Measurements from ENCODE around the gene ADSS1. TPM values are rescaled to one million over a fixed set of nuclear protein-coding genes. Genes with fewer than 3 reads are reported as not detected.

The ADSS1 gene
- total RNA-seq, 1 experiment from 2014 or later, result 9.9 TPM

DNA sequence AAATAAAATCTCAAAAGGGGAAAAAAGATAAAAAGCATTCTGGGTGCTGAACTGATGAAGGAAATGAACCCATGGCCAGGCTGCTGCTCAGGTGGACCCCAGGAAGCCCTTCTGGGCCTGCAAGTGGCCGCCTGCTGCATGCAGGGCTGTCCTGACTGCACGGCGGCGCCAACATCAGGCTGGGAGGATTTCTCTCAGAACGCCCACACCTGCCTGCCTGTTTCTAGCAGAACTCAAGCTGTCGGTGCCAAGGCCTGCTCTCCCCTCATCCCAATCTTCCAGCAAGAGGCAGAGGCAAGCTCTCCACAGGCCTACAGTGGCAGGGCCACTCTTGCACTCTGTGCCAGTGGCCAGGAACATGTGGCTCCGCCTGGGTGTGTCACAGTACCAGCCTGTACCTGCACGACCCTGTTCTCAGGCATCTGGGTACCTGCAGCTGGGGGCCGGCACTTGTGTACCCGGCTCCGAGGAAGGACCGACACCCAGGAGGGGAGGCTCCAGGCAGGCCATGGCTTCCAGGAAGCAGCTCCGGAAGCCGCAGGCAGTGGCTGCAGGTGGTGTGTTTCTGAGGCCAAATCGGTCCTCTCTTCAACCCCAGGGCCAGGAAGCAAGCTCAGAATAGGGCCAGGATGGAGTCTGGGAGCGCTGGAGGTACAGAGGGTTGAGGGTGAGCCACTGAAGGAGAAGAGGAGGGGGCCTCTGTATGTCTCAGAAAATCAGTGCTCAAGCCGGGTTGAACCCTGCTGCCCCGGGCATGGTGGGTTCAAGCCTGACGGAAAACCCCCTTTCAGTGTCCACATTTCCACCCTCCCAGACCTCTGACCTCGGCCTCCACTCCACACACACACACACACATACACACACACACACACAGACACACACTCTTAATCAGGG is 37.2 kb upstream of the ADSS1 start:
- Histone ChIP-seq H2AFZ (ENCODE audit: low read depth, low read length, poor library complexity, severe bottlenecking) (no peak overlapping the region), H3K4me1 (ENCODE audit: control insufficient read depth in 1 of 2, insufficient read depth in 2 of 2, low read length in 2 of 2) (peaks cover 56 to 71% of the 10 kb centered on the region in 2 experiments), H3K9ac (ENCODE audit: low read length) (peak overlapping the region; percentile 84; the same call in 1 of the 2 replicates), H4K20me1 (ENCODE audit: insufficient read depth) (no peaks in the 10 kb centered on the region), H3K4me3 (replicated peaks in 1 of 2; ENCODE audit: low read depth in 1 of 2, low read length in 2 of 2) (no peak overlapping the region; a peak in 2 of 4 replicates), H3K9me3 (ENCODE audit: control insufficient read depth in 1 of 2, insufficient read depth in 1 of 2, low read depth in 1 of 2, low read length in 2 of 2) (no peaks in the 10 kb centered on the region), H3K9me2 (ENCODE audit: insufficient read depth) (no peaks in the 10 kb centered on the region), H3K79me2 (ENCODE audit: insufficient read depth, low read length) (peaks cover 24% of the 10 kb centered on the region), H3K27me3 (ENCODE audit: insufficient read depth, low read length) (no peaks in the 10 kb centered on the region), H3K27ac (ENCODE audit: low read depth, low read length) (peak overlapping the region; percentile 93), H3K4me2 (ENCODE audit: low read length) (peak overlapping the region; percentile 99), H3K36me3 (ENCODE audit: control insufficient read depth in 1 of 2, insufficient read depth in 2 of 2, low read length in 2 of 2) (peaks cover 0 to 4% of the 10 kb centered on the region in 2 experiments; a peak in 2 of 4 replicates)
- ATAC-seq (no peak), DNase-seq (ENCODE audit: low read depth, low spot score) (no peak)
- TF ChIP-seq ZFX (IDR thresholded peaks at IDR 0.05) (no peak), MAX (IDR thresholded peaks at IDR 0.05) (no peak), JUND (IDR thresholded peaks at IDR 0.05) (no peak), TCF7L2 (IDR thresholded peaks at IDR 0.05; ENCODE audit: borderline replicate concordance, extremely low read depth, insufficient read depth, insufficient read length) (no peak), ZBTB33 (IDR thresholded peaks at IDR 0.05; ENCODE audit: extremely low read depth, insufficient replicate concordance, low read length) (no peak), POLR2AphosphoS5 (IDR thresholded peaks at IDR 0.05; ENCODE audit: low read depth, low read length) (no peak), SRF (IDR thresholded peaks at IDR 0.05; ENCODE audit: low read depth) (no peak), SIN3A (IDR thresholded peaks at IDR 0.05; ENCODE audit: low read depth) (no peak), EGR1 (IDR thresholded peaks at IDR 0.05; ENCODE audit: low read depth) (no peak)
- TF ChIP-seq, protein P1, sequence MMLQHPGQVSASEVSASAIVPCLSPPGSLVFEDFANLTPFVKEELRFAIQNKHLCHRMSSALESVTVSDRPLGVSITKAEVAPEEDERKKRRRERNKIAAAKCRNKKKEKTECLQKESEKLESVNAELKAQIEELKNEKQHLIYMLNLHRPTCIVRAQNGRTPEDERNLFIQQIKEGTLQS (IDR thresholded peaks at IDR 0.05), result no peak
- BruUV-seq (replicated peaks), result no TSS peak
- ChIA-PET RAD21 (ENCODE audit: low non-redundant PET in 1 of 2, low total read pairs in 2 of 2, uncharacterized antibody in 2 of 2, unreplicated experiment in 2 of 2) (no interaction called here), CTCF (interaction anchor here (1.5 to 1.9 kb wide), 2 partner anchors 21 to 22 kb away, joined by 5 to 9 read pairs; no protein-coding TSS in a partner anchor), POLR2A (interaction anchor here (0.9 to 2.0 kb wide), 2 partner anchors 9 to 21 kb away, joined by 4 to 9 read pairs; no protein-coding TSS in a partner anchor)
- intact Hi-C loops (cut with micrococcal nuclease), result no loop called here
